ENCODE data around the gene UXS1.
"Not testable (repeated sequence)": the region's sequence is repeated elsewhere in the genome, so short reads cannot be mapped to it uniquely, and the experiment has no call there.

The UXS1 gene

GRCh38 chr2:106208874-106209273, 14.8 kb upstream of the UXS1 start:
- TF ChIP-seq CTCF (IDR thresholded peaks at IDR 0.05; ENCODE audit: low read depth, low read length, missing control alignments): no peak
- DNase-seq (ENCODE audit: low read depth): no peak
- no peak overlapping the region for H3K4me3 ChIP-seq (ENCODE audit: low read depth, low read length)

GRCh38 chr2:106208399-106208798, 14.3 kb upstream of the UXS1 start:
- H3K4me3 ChIP-seq (ENCODE audit: low read depth, low read length): no peak overlapping the region
- TF ChIP-seq CTCF (IDR thresholded peaks at IDR 0.05; ENCODE audit: low read depth, low read length, missing control alignments): no peak
- no peak for DNase-seq (ENCODE audit: low read depth)

GRCh38 chr2:106207246-106207645, 13.1 kb upstream of the UXS1 start:
- H3K4me3 ChIP-seq (ENCODE audit: low read depth, low read length): no peak overlapping the region
- DNase-seq (ENCODE audit: low read depth): no peak
- TF ChIP-seq CTCF (IDR thresholded peaks at IDR 0.05; ENCODE audit: low read depth, low read length, missing control alignments): no peak

GRCh38 chr2:106205488-106205887, 11.4 kb upstream of the UXS1 start:
- DNase-seq (ENCODE audit: low read depth): no peak
- H3K4me3 ChIP-seq (ENCODE audit: low read depth, low read length): no peak overlapping the region
- no peak for TF ChIP-seq CTCF (IDR thresholded peaks at IDR 0.05; ENCODE audit: low read depth, low read length, missing control alignments)

GRCh38 chr2:106204551-106204950, 10.4 kb upstream of the UXS1 start:
- DNase-seq (ENCODE audit: low read depth); H3K4me3 ChIP-seq (ENCODE audit: low read depth, low read length): not testable (repeated sequence)

GRCh38 chr2:106201661-106202060, 7.6 kb upstream of the UXS1 start:
- no peak overlapping the region for H3K4me3 ChIP-seq (ENCODE audit: low read depth, low read length)
- no peak for DNase-seq (ENCODE audit: low read depth)
- no peak for TF ChIP-seq CTCF (IDR thresholded peaks at IDR 0.05; ENCODE audit: low read depth, low read length, missing control alignments)

GRCh38 chr2:106197878-106198277, 3.8 kb upstream of the UXS1 start:
- no peak for DNase-seq (ENCODE audit: low read depth)
- TF ChIP-seq CTCF (IDR thresholded peaks at IDR 0.05; ENCODE audit: low read depth, low read length, missing control alignments): no peak
- H3K4me3 ChIP-seq (ENCODE audit: low read depth, low read length): no peak overlapping the region

GRCh38 chr2:106195981-106196380, 1.9 kb upstream of the UXS1 start:
- TF ChIP-seq CTCF (IDR thresholded peaks at IDR 0.05; ENCODE audit: low read depth, low read length, missing control alignments): no peak
- no peak for DNase-seq (ENCODE audit: low read depth)
- no peak overlapping the region for H3K4me3 ChIP-seq (ENCODE audit: low read depth, low read length)

Data from GM12864 (cell line).